LNCaP clone FGC (cell line): ENCODE results near the gene ENTPD7.

Experiments used
- DNase-seq: peaks from one replicate; pipeline ENCODE4 v3.0.0-alpha.2; 2011; ENCODE audit warnings: low read depth
- H3K4me3 ChIP-seq: 2 replicates; pipeline ENCODE4 v1.5.1; 2011; ENCODE audit warnings: mild to moderate bottlenecking, low read depth, low read length, control low read depth
- TF ChIP-seq, protein P1 (sequence below): IDR thresholded peaks from 2 replicates; pipeline ENCODE4 v1.5.1; 2012; ENCODE audit warnings: mild to moderate bottlenecking; ENCODE audit not compliant: control insufficient read depth, insufficient read depth; ENCODE audit errors: extremely low read depth

The ENTPD7 gene, protein sequence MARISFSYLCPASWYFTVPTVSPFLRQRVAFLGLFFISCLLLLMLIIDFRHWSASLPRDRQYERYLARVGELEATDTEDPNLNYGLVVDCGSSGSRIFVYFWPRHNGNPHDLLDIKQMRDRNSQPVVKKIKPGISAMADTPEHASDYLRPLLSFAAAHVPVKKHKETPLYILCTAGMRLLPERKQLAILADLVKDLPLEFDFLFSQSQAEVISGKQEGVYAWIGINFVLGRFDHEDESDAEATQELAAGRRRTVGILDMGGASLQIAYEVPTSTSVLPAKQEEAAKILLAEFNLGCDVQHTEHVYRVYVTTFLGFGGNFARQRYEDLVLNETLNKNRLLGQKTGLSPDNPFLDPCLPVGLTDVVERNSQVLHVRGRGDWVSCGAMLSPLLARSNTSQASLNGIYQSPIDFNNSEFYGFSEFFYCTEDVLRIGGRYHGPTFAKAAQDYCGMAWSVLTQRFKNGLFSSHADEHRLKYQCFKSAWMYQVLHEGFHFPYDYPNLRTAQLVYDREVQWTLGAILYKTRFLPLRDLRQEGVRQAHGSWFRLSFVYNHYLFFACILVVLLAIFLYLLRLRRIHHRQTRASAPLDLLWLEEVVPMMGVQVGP

DNA sequence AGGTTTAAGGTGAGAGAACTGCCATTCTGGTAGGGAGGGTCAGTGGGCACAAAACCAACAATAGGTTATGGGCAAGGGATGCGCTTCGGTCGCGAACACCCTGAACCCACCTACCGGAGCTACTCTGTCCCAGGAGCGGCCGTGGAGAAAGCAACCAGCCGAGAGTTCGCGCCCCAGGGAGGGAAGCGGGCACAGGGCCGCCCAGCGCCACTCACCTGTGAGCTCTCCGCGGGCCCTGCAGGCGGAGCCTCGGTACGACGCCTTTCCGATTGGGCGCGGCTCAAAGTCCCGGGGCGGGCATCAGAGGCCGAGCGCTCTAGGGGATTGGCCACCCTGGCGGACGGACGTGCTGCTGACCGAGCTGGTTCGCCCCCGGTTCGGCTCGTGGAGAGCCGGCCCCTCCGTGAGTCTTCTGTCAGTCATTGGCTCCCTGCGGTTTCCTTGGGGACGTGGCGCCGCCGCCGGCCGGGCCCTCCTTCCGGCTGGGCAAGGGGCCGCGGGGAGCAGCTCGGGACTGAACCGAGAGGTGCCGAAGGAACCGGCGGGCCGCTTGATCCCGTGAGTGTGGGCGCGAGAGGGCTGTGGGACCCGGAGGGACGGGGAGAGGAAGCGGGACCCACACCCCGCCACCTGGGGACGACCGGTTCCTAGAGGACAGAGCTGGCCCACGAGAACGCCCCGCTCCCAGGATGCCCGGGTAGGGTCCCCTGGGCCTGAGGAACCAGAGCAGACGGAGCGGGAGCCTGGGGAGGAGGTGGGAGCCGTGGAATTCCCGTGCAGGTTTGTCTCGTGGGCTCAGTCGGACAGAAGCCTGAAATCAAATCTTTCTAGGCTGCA lies at the start of gene ENTPD7:
Gene ENTPD7 (plus strand): TSS at position 479 of the 837 bp plus-strand sequence. CDS start 448 bp downstream, outside the sequence.
- DNase-seq: peak; percentile 74
- peak within 1 kb of the TSS; percentile 77 for H3K4me3 ChIP-seq

GRCh38 chr10:99610221-99610620 lies 49.1 kb upstream of the ENTPD7 start:
- H3K4me3 ChIP-seq: no peak overlapping the region
- TF ChIP-seq, protein P1, sequence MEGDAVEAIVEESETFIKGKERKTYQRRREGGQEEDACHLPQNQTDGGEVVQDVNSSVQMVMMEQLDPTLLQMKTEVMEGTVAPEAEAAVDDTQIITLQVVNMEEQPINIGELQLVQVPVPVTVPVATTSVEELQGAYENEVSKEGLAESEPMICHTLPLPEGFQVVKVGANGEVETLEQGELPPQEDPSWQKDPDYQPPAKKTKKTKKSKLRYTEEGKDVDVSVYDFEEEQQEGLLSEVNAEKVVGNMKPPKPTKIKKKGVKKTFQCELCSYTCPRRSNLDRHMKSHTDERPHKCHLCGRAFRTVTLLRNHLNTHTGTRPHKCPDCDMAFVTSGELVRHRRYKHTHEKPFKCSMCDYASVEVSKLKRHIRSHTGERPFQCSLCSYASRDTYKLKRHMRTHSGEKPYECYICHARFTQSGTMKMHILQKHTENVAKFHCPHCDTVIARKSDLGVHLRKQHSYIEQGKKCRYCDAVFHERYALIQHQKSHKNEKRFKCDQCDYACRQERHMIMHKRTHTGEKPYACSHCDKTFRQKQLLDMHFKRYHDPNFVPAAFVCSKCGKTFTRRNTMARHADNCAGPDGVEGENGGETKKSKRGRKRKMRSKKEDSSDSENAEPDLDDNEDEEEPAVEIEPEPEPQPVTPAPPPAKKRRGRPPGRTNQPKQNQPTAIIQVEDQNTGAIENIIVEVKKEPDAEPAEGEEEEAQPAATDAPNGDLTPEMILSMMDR: no peak
- DNase-seq: no peak

More for the DNA sequence above, at the start of gene ENTPD7:
- TF ChIP-seq, protein P1: no peak

- TF ChIP-seq, protein P1: no peak
Measured at GRCh38 chr10:99611326-99611725, 48.0 kb upstream of the ENTPD7 start.

DNA sequence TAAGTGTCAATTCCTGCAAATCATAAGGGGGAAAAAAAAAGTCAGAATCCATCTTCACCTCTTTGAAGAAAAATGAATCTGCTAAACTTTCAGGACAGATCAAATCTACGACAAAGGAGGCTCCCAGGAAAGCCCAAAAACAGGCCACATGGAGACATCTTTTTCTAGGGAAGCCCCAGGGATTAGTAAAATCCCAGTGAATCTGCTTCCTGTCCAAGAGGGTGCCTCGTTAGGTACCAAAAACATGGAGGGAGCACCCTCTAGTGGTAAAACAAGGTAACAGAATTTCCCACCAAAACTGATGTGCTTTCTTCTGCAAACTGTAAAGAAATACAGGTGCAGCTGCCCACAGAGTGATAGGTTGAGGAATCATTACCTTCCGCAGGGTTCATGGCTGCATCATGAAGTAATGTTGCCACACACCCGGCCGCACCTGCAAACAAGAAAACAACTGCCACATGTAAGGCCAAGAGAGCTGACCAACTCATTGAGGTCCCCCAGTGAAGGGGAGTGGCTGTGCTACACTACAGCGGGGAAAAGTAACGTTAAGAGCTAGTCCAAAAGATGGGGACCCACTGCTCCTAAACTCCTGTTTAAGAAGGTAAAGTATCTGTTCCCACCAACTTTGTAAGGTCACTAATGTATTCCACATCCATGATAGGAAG lies 47.0 kb upstream of the ENTPD7 start:
- TF ChIP-seq, protein P1: peak; percentile 56
- peak; percentile 4 for DNase-seq
- H3K4me3 ChIP-seq: no peak overlapping the region

More at GRCh38 chr10:99611326-99611725, 48.0 kb upstream of the ENTPD7 start:
- DNase-seq: no peak
- no peak overlapping the region for H3K4me3 ChIP-seq

DNA sequence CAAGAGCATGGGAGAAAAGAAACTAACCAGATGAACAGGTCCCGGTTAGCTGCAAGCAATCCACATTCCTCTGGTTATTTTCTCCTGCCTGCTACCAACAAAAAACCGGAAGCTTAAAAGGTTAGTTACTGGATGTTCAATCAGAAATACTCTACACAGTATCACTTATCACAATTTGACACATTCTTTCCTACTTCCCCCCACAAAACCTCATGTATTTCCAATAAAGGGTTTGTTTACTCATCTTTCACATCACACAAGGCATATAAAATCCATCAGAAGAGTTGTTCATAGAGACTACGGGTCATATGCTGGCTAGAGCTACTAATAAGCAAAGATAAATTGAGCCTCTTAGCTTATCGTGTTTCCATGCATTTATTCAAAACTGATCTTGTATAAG lies 43.9 kb upstream of the ENTPD7 start:
- TF ChIP-seq, protein P1: no peak
- no peak for DNase-seq
- no peak overlapping the region for H3K4me3 ChIP-seq

DNA sequence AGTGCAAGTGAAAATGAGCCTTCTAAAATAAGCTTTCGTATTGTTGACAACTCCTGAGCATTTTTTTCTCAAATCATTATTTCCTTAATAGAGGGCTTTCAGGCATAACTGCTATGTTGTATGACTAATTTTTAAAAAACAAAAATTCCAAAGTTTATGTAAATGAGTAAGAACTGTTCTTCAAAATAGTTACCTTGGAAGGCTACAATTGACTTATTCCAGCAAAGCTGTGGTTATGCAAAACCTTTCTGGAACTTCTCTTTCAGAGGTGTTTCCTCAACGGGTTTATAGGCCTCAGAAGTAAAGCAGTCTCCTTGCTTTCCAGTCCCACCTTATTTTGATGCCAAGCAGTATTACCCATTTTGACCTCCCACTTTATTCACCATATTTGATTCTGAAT lies 41.6 kb upstream of the ENTPD7 start:
- TF ChIP-seq, protein P1: no peak
- 0 out of 2 replicates have a peak overlapping the region, but pooled peaks have one; percentile 7 for H3K4me3 ChIP-seq
- DNase-seq: no peak
